ENCODE data around the gene OR7A17. TPM values are rescaled to one million over a fixed set of nuclear protein-coding genes. Genes with fewer than 3 reads are reported as not detected.
A peak's percentile ranks its signal among the peaks of the same experiment; 100 is the strongest.

Gene OR7A17
- not detected in 2 replicates for total RNA-seq (2014; rRNA removed; shearing (Covaris generic))

DNA sequence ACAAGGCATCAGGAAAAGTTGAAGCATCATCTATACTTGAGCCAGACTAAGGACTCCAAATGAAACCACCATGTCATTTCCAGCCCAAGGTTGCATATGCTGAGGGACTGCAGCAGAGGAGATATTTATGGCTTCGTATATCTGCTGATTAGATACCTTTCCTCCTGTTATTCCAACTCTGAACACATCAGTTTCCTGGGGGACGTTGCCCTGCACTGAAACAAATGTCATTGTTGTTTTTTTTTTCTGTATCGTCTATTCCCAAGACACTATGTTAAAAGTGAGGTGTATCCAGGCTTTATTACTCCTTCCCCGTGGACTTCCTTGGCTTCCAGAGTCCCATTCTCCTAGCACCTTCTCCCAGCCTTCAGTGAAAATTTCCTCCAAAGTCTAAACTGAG, at the start of gene OR7A17:
Gene OR7A17 (minus strand): TSS at position 101 of the 400 bp plus-strand sequence. CDS start 4,777 bp downstream, outside the sequence.
- no peaks in the 10 kb centered on the region for H3K4me1 ChIP-seq
- no peak within 1 kb of the TSS for H3K27ac ChIP-seq
- 0 out of 2 replicates have a peak, but pooled peaks cover 4% of the 10 kb centered on the region for H3K9me3 ChIP-seq (replicated peaks)
- DNase-seq: no peak
- peaks cover 4% of the 10 kb centered on the region; the same call in 1 of the 2 replicates for H3K27me3 ChIP-seq
- no peaks in the 10 kb centered on the region for H3K36me3 ChIP-seq
- no peak within 1 kb of the TSS for H3K4me3 ChIP-seq

DNA sequence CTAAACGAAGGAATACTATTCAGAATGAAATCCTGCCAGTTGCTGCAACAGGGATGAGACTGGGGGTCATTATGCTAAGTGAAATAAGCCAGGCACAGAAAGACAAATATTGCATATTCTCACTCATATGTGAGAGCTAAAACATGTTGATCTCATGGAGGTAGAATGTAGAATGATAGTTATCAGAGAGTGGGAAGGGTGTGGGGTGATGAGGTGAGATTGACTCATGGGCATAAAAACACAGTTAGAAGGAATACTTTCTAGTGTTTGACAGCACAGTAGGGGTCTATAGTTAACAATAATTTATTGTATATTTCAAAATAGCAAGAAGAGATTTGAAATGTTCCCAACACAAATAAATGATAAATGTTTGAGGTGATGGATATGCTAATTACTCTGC, 47.6 kb upstream of the OR7A17 start:
- no peak overlapping the region for H3K4me3 ChIP-seq
- no peaks in the 10 kb centered on the region for H3K36me3 ChIP-seq
- H3K27ac ChIP-seq: no peak overlapping the region
- H3K27me3 ChIP-seq: peaks cover 12% of the 10 kb centered on the region; the same call in 1 of the 2 replicates
- H3K4me1 ChIP-seq: no peaks in the 10 kb centered on the region
- DNase-seq: no peak
- no peaks in the 10 kb centered on the region for H3K9me3 ChIP-seq (replicated peaks)

DNA sequence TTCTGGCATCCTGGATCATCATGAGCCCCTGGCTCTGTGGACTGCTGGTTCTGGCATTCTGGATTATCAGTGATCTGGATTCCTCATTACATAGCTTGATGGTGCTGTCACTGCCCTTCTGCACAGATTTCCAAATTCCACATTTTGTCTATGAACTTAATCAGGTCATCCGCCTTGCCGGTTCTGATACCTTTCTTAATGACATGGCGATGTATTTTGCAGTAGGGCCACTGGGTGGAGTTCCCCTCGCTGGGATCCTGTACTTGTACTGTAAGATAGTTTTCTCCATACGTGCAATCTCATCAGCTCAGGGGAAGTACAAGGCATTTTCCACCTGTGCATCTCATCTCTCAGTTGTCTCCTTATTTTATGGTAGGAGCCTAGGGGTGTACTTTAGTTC, 30.9 kb upstream of the OR7A17 start:
- no peak for DNase-seq
- Histone ChIP-seq H3K36me3 (no peaks in the 10 kb centered on the region), H3K27me3 (peaks cover 11% of the 10 kb centered on the region; the same call in 1 of the 2 replicates), H3K27ac (no peak overlapping the region), H3K4me1 (no peaks in the 10 kb centered on the region), H3K4me3 (no peak overlapping the region), H3K9me3 (replicated peaks) (no peaks in the 10 kb centered on the region)

DNA sequence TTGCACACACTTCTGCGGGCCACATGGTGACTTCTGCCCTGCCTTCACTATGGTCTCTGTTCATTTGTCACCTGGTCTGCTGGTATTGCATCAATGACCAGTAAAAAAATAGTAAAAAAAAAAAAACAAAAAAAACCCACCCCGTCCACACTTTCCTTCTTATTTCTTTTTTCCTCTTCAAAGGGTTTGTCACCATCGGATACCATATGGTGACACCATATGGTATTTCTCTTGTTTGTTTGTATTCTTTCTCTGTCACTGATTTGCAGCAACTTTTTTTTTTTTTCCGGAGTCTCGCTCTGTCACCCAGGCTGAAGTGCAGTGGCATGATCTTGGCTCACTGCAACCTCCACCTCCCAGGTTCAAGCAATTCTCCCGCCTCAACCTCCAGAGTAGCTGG, 29.2 kb upstream of the OR7A17 start:
- Histone ChIP-seq H3K4me3 (no peak overlapping the region), H3K36me3 (no peaks in the 10 kb centered on the region), H3K9me3 (replicated peaks) (no peaks in the 10 kb centered on the region), H3K27ac (no peak overlapping the region), H3K27me3 (peaks cover 8% of the 10 kb centered on the region; the same call in 1 of the 2 replicates), H3K4me1 (no peaks in the 10 kb centered on the region)
- DNase-seq: no peak

DNA sequence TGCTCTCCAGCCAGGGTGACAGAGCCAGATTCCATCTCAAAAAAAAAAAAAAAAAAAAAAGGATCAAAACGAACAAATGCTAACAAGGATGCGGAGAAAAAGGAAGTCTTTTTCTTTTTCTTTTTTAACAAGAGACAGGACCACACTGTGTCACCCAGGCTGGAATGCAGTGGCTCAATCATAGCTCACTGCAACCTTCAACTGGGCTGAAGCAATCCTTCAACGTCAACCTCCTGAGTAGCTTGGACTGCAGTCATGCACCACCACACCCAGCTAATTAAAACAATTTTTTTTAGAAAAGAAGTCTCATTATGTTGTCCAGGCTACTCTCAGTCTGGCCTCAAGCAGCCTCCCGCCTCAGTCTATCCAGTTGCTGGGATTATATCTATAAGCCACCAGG, 20.8 kb upstream of the OR7A17 start:
- Histone ChIP-seq H3K36me3 (no peaks in the 10 kb centered on the region), H3K4me1 (no peaks in the 10 kb centered on the region), H3K27ac (no peak overlapping the region), H3K4me3 (no peak overlapping the region), H3K9me3 (replicated peaks) (no peaks in the 10 kb centered on the region), H3K27me3 (no peaks in the 10 kb centered on the region)
- DNase-seq: no peak

DNA sequence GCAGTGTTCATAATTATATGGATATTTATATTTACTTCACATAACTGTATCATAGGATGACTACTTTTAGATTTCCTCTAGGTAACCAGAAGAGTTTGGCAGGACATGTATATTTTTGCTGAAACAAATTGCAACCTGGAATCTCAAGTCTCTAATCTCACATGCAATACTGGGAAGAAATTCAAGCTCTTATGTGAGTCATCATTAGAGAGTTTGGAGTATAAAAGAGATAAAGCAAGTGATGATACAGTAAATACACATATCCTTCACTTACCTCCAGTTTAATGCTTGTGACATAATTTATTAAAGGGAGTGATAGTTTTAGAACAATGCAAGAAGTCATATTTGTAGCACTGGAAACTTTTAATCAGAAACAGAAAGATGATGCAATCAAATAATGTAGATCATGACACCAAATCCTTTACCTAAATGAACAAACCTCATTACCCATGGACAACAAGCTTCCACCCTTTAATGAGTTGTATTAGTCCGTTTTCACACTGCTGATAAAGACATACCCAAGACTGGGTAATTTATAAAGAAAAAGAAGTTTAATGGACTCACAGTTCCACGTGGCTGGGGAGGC, 15.8 kb upstream of the OR7A17 start:
- no peak overlapping the region for H3K27ac ChIP-seq
- H3K27me3 ChIP-seq: 0 out of 2 replicates have a peak, but pooled peaks cover 10% of the 10 kb centered on the region
- no peak for DNase-seq
- H3K9me3 ChIP-seq (replicated peaks): no peaks in the 10 kb centered on the region
- H3K4me1 ChIP-seq: no peaks in the 10 kb centered on the region
- H3K36me3 ChIP-seq: no peaks in the 10 kb centered on the region
- no peak overlapping the region for H3K4me3 ChIP-seq

DNA sequence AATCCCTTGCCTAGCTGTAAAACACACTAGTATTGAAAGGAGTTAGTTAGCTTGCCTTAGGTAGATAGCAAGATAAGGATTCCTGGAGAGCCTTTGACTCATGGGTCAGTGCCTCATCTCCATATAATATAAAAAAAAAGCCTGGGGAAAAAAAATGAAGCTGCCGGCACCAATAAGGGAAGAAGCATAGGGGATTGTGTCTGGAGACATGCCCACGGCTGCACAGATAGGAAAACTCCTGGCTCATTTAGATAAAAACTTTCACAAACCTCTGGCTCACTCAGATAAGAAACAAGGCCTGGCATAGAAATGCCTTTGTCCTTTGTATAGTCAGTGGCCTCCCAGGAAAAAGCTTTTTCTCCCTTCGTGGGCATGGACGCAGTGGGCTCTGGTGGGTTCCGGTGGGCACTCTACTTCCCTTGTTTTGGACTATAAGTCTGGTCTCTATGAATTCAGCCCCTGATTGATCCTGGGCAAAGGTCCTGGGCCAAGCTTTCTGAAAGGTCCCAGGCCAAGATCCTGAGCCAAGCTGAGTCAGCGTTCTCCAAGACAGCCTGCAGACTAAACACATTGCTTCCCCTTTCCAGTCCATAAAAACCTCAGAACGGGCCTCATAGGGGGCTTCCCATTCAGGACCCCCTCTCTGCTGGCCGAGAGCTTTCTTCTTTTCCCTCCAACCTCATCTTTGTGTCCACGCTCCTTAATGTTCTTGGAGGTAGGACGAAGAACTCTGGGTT, 4.9 kb upstream of the OR7A17 start:
- Histone ChIP-seq H3K27ac (no peak overlapping the region), H3K36me3 (no peaks in the 10 kb centered on the region), H3K27me3 (no peaks in the 10 kb centered on the region; the same call in 1 of the 2 replicates), H3K9me3 (replicated peaks) (0 out of 2 replicates have a peak, but pooled peaks cover 4% of the 10 kb centered on the region), H3K4me1 (no peaks in the 10 kb centered on the region), H3K4me3 (no peak overlapping the region)
- no peak for DNase-seq

DNA sequence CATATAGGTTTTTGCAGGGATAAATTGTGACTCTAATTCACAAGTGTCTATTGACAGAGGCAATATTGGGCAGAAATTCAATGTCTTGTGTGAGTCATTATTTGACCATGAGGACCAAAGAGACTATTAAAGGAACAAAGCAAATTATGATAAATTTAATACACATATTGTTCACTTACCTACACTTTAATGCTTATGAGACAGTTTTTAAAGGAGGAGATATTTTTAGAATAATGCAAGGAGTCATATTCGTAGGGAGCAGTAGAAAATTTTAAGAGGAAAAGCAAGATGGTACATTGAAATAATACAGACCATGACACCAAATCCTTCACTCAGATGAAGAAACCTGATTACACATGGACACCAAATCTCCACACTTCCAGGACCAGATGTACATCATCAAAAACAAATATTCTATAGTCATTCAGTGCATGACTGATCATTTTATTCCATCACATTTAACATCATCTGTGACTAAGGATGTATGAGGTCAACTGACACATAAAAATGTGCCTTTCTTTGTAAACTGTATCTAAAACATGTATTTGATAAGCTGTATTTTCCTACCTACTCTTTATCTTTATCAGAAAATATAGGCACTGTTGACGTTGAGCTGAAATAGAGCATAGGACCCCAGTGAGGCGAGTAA, 4.2 kb upstream of the OR7A17 start:
- Histone ChIP-seq H3K4me1 (no peaks in the 10 kb centered on the region), H3K27me3 (no peaks in the 10 kb centered on the region), H3K27ac (no peak overlapping the region), H3K4me3 (no peak overlapping the region), H3K9me3 (replicated peaks) (0 out of 2 replicates have a peak, but pooled peaks cover 4% of the 10 kb centered on the region), H3K36me3 (no peaks in the 10 kb centered on the region)
- no peak for DNase-seq

DNA sequence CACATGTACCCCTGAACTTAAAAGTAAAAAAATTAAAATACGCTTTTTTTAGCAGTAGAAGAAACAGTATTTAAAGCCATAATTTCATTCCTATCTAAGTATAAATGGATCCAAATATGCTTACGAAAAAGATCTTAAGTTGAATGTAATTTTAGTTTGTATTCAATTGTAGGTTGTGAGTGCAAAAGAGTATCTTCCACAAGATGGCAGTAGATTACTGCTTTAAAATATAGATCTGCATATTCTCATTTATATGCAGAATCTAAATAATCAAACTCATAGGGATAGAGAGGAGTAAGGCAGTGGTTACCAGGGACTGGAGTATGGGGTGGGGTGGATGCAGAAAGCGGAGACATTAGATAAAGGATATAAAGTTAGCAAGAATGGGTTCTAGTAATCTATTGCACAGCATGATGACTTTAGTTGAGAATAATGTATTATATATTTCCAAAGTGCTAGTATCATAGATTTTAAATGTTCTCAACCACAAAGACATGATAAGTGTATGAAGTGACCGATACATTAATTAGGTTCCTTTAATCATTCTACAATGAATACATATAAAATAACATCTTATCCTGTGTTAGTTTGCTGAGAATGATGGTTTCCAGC, 14.2 kb downstream of the OR7A17 start:
- peak in 1 of 2 experiments; percentile 31 for DNase-seq
- H3K27me3 ChIP-seq: no peaks in the 10 kb centered on the region
- H3K9me3 ChIP-seq (replicated peaks): no peaks in the 10 kb centered on the region; the same call in 1 of the 2 replicates
- no peaks in the 10 kb centered on the region for H3K36me3 ChIP-seq
- no peak overlapping the region for H3K4me3 ChIP-seq
- H3K27ac ChIP-seq: no peak overlapping the region
- H3K4me1 ChIP-seq: no peaks in the 10 kb centered on the region

DNA sequence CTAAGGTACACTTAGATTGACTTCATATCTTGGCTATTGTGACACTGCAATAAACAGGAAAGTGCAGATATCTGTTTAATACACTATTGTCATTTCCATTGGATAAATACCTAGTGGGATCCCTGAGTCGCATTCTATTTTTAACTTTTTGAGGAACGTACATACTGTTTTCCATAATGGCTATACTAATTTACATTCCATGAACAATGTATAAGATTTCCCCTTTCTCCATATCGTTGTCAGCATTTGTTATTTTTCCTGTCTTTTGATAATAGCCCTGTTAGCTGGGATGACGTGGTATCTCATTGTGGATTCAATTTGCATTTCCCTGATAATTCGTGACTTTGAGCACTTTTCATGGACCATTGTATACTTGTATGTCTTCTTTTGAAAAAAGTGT, 17.4 kb downstream of the OR7A17 start:
- Histone ChIP-seq H3K9me3 (replicated peaks) (no peaks in the 10 kb centered on the region; the same call in 1 of the 2 replicates), H3K27ac (no peak overlapping the region), H3K36me3 (no peaks in the 10 kb centered on the region), H3K27me3 (no peaks in the 10 kb centered on the region), H3K4me3 (no peak overlapping the region), H3K4me1 (no peaks in the 10 kb centered on the region)
- DNase-seq: no peak

DNA sequence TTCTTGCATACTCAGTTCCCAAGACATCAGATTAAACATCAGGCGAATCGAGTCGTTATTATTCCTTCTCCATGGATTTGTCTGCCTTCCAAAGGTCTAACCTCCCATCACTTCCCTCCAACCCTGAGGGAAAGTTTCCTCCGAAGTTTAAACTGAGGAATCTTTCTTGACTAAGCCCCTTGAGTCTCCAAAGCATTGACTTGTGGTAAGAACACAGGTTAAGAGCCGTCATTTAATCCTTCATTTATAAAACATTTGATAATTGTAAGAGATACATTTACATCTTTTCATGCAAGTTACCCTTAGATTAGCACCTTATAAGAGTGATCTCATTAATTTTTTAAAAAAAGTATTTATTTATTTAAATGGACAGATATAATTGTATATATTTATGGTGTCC, 37.1 kb downstream of the OR7A17 start, which contains the start of gene OR7A10:
Gene OR7A10 (minus strand): TSS at position 101 of the 400 bp plus-strand sequence. CDS start 7,045 bp downstream, outside the sequence.
- DNase-seq: no peak
- Histone ChIP-seq H3K4me3 (no peak within 1 kb of the TSS), H3K27ac (no peak within 1 kb of the TSS), H3K27me3 (no peaks in the 10 kb centered on the region; the same call in 1 of the 2 replicates), H3K36me3 (no peaks in the 10 kb centered on the region), H3K9me3 (replicated peaks) (no peaks in the 10 kb centered on the region), H3K4me1 (no peaks in the 10 kb centered on the region)

DNA sequence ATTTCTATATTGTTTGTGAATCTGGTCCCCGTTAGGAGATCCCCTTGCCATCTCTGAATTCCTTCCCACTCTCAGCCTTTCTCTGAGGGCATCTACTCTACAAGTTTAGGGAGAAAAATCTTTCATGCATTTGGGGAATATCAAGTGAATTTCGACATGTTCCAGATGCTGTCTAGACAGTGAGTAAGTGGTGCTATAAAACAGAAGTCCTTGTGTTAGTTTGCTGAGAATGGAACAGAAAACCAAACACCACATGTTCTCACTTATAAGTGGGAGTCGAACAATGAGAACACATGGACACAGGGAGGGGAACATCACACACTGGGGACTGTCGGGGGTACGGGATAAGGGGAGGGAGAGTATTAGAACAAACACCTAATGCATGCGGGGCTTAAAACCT, 42.4 kb downstream of the OR7A17 start:
- Histone ChIP-seq H3K36me3 (no peaks in the 10 kb centered on the region), H3K4me3 (no peak overlapping the region), H3K9me3 (replicated peaks) (no peaks in the 10 kb centered on the region), H3K4me1 (no peaks in the 10 kb centered on the region), H3K27me3 (peaks cover 5% of the 10 kb centered on the region; the same call in 1 of the 2 replicates), H3K27ac (no peak overlapping the region)
- DNase-seq: no peak

DNA sequence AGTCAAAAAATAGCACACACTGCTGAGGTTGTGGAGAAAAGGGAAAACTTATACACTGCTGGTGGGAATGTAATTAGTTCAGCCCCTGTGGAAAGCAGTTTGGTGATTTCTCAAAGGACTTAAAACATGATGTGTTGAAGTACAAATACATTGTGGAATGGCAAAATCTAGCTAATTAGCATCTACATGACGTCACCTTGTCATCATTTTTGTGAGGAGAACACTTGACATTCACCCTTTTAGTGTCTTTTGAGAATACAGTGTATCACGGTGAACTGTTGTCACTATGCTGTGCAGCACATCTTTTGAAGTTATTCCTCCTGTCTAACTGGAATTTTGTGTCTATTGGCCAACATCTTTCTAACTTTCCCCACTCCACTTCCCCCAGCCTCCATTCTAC, 42.8 kb downstream of the OR7A17 start:
- DNase-seq: no peak
- Histone ChIP-seq H3K27me3 (peaks cover 5% of the 10 kb centered on the region; the same call in 1 of the 2 replicates), H3K4me3 (no peak overlapping the region), H3K36me3 (no peaks in the 10 kb centered on the region), H3K9me3 (replicated peaks) (no peaks in the 10 kb centered on the region), H3K4me1 (no peaks in the 10 kb centered on the region), H3K27ac (no peak overlapping the region)

DNA sequence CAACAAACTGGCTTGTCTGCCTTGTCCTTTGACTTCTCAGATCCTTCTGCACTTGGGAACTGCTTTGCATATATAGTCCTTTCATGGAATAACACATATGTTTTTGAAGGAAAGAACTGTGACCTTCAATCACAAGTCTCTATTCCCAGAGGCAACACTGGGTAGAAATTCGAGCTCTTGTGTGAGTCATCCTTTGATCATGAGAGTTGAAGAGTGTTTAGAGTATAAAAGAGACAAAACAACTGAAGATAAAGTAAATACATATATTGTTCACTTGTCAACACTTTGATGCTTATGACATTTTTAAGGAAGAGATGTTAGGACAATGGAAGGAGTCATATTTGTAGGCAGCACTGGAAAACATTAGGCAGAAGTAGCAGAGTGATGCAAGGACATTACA, 45.7 kb downstream of the OR7A17 start:
- Histone ChIP-seq H3K36me3 (no peaks in the 10 kb centered on the region), H3K27ac (no peak overlapping the region), H3K4me3 (no peak overlapping the region), H3K9me3 (replicated peaks) (no peaks in the 10 kb centered on the region), H3K4me1 (peaks cover 3% of the 10 kb centered on the region), H3K27me3 (peaks cover 5% of the 10 kb centered on the region; the same call in 1 of the 2 replicates)
- no peak for DNase-seq
